ENCODE data around the gene GRPEL1.

DNA sequence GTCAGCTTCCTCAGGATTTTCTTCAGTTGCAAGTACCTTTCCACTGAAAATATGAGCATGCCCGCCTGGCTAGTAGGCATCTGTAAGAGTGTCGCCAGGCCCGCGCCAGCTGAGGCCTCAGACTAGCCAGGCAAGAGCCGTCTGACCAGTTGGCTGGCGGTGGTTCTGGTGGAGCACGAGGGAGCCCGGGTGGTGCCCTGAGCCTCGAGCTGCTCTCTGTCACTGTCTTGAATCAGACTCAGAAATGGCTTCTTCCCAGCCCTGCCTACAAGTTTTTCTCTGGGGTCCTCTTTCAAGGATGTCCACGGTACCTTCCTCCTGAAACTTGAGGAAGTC is 11.9 kb downstream of the GRPEL1 start:
- TF ChIP-seq, protein P1, sequence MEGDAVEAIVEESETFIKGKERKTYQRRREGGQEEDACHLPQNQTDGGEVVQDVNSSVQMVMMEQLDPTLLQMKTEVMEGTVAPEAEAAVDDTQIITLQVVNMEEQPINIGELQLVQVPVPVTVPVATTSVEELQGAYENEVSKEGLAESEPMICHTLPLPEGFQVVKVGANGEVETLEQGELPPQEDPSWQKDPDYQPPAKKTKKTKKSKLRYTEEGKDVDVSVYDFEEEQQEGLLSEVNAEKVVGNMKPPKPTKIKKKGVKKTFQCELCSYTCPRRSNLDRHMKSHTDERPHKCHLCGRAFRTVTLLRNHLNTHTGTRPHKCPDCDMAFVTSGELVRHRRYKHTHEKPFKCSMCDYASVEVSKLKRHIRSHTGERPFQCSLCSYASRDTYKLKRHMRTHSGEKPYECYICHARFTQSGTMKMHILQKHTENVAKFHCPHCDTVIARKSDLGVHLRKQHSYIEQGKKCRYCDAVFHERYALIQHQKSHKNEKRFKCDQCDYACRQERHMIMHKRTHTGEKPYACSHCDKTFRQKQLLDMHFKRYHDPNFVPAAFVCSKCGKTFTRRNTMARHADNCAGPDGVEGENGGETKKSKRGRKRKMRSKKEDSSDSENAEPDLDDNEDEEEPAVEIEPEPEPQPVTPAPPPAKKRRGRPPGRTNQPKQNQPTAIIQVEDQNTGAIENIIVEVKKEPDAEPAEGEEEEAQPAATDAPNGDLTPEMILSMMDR (IDR thresholded peaks at IDR 0.05; ENCODE audit: poor library complexity), result no peak
- TF ChIP-seq EZH2 (IDR thresholded peaks at IDR 0.05; ENCODE audit: borderline replicate concordance) (no peak), EZH2phosphoT487 (IDR thresholded peaks at IDR 0.05; ENCODE audit: low read depth, severe bottlenecking, unreplicated experiment) (no peak)

All from hepatocyte (in vitro differentiated cells).